Measurements from ENCODE around the gene IFNGR1. TPM values are rescaled to one million over a fixed set of nuclear protein-coding genes. Genes with fewer than 3 reads are reported as not detected.

The IFNGR1 gene
- total RNA-seq, 1 experiment from 2014 or later: 18.4 TPM

DNA sequence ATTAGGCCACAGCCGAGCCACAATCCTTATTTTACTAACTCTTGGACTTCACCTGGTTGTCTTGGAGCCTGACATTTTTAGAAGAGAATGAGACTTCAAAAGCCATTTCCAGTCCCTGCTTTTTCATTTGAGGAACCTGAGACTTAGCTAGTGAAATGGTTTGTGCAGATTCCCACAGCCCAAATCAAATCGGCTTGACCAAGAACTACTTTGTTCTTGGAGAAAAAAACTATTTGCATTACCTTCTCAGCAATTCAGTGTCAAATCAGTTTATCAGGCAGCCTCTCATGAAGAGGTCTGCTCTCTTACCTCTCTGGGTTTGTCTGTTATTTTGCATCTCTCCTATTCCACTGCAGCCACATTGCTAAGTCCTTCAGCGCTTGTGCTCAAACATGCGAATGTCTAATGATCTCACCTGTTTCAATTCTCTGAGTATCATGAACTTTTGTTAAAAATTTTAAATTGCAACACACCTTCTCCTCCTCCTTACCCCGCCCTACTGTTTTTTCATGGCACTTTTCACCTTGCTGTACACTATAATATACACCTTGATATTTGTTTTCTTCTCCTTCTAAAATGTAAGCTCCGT is 573 bp upstream of the IFNGR1 start:
- CTCF ChIA-PET: no interaction called here
- H3K4me3 ChIP-seq (ENCODE audit: low read depth, low read length, poor library complexity, severe bottlenecking): peak overlapping the region; percentile 96
- no peak for DNase-seq (ENCODE audit: low spot score)
- peaks cover 7% of the 10 kb centered on the region for H3K4me1 ChIP-seq (ENCODE audit: insufficient read depth, low read length, poor library complexity, severe bottlenecking)
- BruUV-seq (replicated peaks): no TSS peak
- POLR2A ChIA-PET (ENCODE audit: low non-redundant PET): no interaction called here
- H3K36me3 ChIP-seq (ENCODE audit: insufficient read depth, low read length, poor library complexity, severe bottlenecking): no peaks in the 10 kb centered on the region
- H3K27ac ChIP-seq (ENCODE audit: low read depth, low read length, poor library complexity, severe bottlenecking): peak overlapping the region; percentile 91
- intact Hi-C loops (cut with micrococcal nuclease; ENCODE audit: unreplicated experiment): no loop called here
- TF ChIP-seq, protein P1, sequence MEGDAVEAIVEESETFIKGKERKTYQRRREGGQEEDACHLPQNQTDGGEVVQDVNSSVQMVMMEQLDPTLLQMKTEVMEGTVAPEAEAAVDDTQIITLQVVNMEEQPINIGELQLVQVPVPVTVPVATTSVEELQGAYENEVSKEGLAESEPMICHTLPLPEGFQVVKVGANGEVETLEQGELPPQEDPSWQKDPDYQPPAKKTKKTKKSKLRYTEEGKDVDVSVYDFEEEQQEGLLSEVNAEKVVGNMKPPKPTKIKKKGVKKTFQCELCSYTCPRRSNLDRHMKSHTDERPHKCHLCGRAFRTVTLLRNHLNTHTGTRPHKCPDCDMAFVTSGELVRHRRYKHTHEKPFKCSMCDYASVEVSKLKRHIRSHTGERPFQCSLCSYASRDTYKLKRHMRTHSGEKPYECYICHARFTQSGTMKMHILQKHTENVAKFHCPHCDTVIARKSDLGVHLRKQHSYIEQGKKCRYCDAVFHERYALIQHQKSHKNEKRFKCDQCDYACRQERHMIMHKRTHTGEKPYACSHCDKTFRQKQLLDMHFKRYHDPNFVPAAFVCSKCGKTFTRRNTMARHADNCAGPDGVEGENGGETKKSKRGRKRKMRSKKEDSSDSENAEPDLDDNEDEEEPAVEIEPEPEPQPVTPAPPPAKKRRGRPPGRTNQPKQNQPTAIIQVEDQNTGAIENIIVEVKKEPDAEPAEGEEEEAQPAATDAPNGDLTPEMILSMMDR (conservative IDR thresholded peaks at IDR 0.05; ENCODE audit: low read depth, low read length): no peak
- TF ChIP-seq EZH2 (IDR thresholded peaks at IDR 0.05; ENCODE audit: borderline replicate concordance, low read depth, low read length, poor library complexity, severe bottlenecking): no peak
- H3K9me3 ChIP-seq (ENCODE audit: low read depth, low read length, poor library complexity, severe bottlenecking): no peaks in the 10 kb centered on the region
- no peaks in the 10 kb centered on the region for H3K27me3 ChIP-seq (replicated peaks; ENCODE audit: insufficient read depth, low read depth, low read length, poor library complexity)

DNA sequence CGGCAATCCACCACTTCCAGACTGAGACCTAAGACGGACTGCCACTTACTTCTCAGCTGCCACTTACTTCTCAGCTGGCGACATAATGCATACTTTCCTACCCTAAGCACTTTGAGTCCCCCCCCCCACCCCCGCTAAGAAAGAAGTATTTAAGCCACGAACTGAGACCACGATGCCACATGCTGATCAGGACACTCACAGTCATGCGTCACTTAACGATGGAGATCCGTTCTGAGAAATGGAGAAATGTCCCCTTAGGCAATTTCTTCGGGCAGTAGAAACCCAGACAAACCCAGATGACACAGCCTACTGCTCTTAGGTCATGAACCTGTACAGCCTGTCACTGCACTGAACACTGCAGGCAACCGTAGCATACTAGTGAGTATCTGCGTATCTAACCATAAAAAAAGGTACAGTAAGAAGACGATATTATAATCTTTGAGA is 690 bp downstream of the IFNGR1 start:
- intact Hi-C loops (cut with micrococcal nuclease; ENCODE audit: unreplicated experiment): no loop called here
- POLR2A ChIA-PET (ENCODE audit: low non-redundant PET): no interaction called here
- peak; percentile 35 for DNase-seq (ENCODE audit: low spot score)

DNA sequence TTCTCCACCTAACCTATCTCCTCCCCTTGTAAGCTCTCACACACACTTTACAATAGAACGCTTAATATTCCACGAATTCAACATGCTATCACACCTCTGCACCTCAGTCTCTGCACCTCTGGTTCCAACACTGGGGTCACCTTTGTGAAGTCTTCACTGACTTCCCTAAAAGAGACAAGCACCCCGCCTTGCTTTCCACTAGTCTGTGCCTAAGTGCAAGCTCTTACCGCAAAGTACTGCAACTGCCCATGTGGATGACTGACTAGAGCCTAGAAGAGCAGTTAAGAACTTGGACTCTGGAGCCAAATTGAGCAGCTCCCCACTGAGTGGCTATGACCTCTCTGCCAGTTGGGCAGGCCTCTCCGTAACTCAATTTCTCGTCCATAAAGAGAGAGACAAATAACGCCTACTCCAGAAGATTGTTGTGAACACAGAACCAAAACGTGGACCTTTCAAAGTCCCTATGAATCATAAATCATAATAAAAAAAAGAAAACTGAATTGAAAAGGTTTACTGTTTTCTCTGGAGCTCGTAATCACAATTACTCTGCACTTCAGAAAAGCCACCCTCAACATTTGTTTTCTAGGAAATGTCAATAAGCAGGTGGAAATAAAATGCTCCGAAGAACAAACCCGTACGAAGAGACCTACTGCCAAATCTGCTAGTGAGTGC is 1.2 kb downstream of the IFNGR1 start:
- POLR2A ChIA-PET (ENCODE audit: low non-redundant PET): no interaction called here

More for the DNA sequence above, 690 bp downstream of the IFNGR1 start:
- H3K4me1 ChIP-seq (ENCODE audit: insufficient read depth, low read length, poor library complexity, severe bottlenecking): peaks cover 7% of the 10 kb centered on the region
- peak overlapping the region; percentile 96 for H3K4me3 ChIP-seq (ENCODE audit: low read depth, low read length, poor library complexity, severe bottlenecking)
- no peak for TF ChIP-seq EZH2 (IDR thresholded peaks at IDR 0.05; ENCODE audit: borderline replicate concordance, low read depth, low read length, poor library complexity, severe bottlenecking)
- TF ChIP-seq, protein P1 (conservative IDR thresholded peaks at IDR 0.05; ENCODE audit: low read depth, low read length): no peak
- no TSS peak for BruUV-seq (replicated peaks)
- no peaks in the 10 kb centered on the region for H3K36me3 ChIP-seq (ENCODE audit: insufficient read depth, low read length, poor library complexity, severe bottlenecking)
- H3K9me3 ChIP-seq (ENCODE audit: low read depth, low read length, poor library complexity, severe bottlenecking): no peaks in the 10 kb centered on the region
- no peaks in the 10 kb centered on the region for H3K27me3 ChIP-seq (replicated peaks; ENCODE audit: insufficient read depth, low read depth, low read length, poor library complexity)
- peak overlapping the region; percentile 91 for H3K27ac ChIP-seq (ENCODE audit: low read depth, low read length, poor library complexity, severe bottlenecking)
- CTCF ChIA-PET: no interaction called here

More for the DNA sequence above, 1.2 kb downstream of the IFNGR1 start:
- TF ChIP-seq, protein P1 (conservative IDR thresholded peaks at IDR 0.05; ENCODE audit: low read depth, low read length): no peak
- no peak for TF ChIP-seq EZH2 (IDR thresholded peaks at IDR 0.05; ENCODE audit: borderline replicate concordance, low read depth, low read length, poor library complexity, severe bottlenecking)
- no peak for DNase-seq (ENCODE audit: low spot score)
- no peaks in the 10 kb centered on the region for H3K27me3 ChIP-seq (replicated peaks; ENCODE audit: insufficient read depth, low read depth, low read length, poor library complexity)
- CTCF ChIA-PET: no interaction called here
- H3K27ac ChIP-seq (ENCODE audit: low read depth, low read length, poor library complexity, severe bottlenecking): peak overlapping the region; percentile 91
- H3K4me1 ChIP-seq (ENCODE audit: insufficient read depth, low read length, poor library complexity, severe bottlenecking): peaks cover 7% of the 10 kb centered on the region
- H3K36me3 ChIP-seq (ENCODE audit: insufficient read depth, low read length, poor library complexity, severe bottlenecking): no peaks in the 10 kb centered on the region
- intact Hi-C loops (cut with micrococcal nuclease; ENCODE audit: unreplicated experiment): no loop called here
- peak overlapping the region; percentile 96 for H3K4me3 ChIP-seq (ENCODE audit: low read depth, low read length, poor library complexity, severe bottlenecking)
- H3K9me3 ChIP-seq (ENCODE audit: low read depth, low read length, poor library complexity, severe bottlenecking): no peaks in the 10 kb centered on the region
- TSS peak; percentile 52 for BruUV-seq (replicated peaks)
